HG03280 (cell line): ENCODE measurements around the gene SECISBP2L.
"Not testable (repeated sequence)": the region's sequence is repeated elsewhere in the genome, so short reads cannot be mapped to it uniquely, and the experiment has no call there.

Experiments
- ATAC-seq: cut with Tn5 transposase; IDR thresholded peaks from one replicate; pipeline ENCODE4 v1.9.1; 2021; ENCODE audit warnings: mild to moderate bottlenecking, moderate library complexity; ENCODE audit not compliant: unreplicated experiment

Gene SECISBP2L

DNA sequence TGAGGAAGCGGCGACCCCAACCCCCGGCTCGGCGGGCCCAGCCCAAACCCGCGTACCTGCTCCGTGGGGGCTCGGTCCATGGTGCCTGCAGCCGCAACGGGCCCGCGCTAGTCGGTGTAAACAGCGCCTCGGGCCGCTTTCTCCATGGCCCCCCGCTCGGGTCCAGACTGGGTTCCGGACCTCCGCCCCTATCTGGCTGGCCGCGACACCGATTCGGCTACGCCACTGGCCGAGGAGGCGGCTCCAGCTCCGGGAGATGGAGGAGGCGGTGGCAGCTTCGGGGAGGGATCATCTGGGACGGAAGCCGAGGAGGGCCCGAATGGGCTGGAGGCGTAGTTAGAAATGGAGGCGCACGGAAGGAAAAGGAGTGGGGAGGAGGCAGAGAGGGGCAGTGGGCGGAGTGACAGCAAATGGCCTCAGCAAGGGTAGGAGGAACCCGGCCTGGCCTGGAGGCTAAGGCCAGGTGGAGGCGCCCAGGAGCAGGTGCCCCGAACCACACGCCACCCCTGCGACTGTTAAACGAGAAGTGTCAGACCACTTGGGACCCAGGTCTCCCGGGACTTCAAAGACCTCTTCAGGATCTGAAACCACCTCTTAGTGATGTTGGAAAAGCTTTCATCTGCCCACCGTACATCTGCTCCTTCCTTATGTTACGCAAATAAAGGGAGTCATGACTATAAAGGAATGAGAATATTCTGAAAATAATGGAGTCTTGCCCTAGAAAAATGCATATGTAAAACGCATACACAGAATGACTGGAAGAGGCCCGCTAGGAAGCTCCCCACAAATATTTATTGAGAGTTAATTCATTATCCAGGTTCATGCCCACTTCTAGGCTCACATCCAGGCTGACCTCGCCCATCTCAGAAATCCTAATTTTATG, at the start of gene SECISBP2L:
SECISBP2L (minus strand) TSS at position 227 of the 883 bp plus-strand sequence; CDS start at position 80, 147 bp downstream.
- peak; percentile 96 for ATAC-seq

- ATAC-seq, result no peak
Observed at GRCh38 chr15:49094923-49095322, 48.7 kb upstream of the SECISBP2L start.

GRCh38 chr15:49093252-49094105, 47.2 kb upstream of the SECISBP2L start:
- no peak for ATAC-seq

- no peak for ATAC-seq
Observed at GRCh38 chr15:49088996-49089395, 42.8 kb upstream of the SECISBP2L start.

GRCh38 chr15:49085696-49086459, 39.6 kb upstream of the SECISBP2L start:
- ATAC-seq, result no peak

GRCh38 chr15:49084285-49084570, 38.0 kb upstream of the SECISBP2L start:
- ATAC-seq, result no peak

GRCh38 chr15:49083401-49084284, 37.4 kb upstream of the SECISBP2L start:
- no peak for ATAC-seq

DNA sequence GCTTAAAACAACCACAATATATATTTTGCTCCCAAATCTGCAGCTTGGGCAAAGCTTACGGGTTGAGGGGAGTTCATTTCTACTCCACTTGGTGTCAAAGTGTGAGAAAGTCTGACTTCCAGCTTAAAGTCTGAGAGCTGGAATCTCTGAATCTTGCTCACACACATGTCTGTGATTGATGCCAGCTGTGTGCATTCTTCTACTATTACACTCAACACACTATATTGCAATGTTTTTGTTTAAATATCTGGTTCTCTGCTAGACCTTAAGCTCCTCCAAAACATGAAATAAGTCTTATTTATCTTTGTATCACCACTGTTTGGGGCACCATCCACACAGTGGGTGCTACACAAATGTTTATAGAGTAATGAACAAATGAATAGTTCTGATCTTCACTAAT, 36.7 kb upstream of the SECISBP2L start:
- no peak for ATAC-seq

GRCh38 chr15:49079340-49080039, 33.2 kb upstream of the SECISBP2L start:
- ATAC-seq, result no peak

GRCh38 chr15:49075881-49076280, 29.6 kb upstream of the SECISBP2L start:
- no peak for ATAC-seq

DNA sequence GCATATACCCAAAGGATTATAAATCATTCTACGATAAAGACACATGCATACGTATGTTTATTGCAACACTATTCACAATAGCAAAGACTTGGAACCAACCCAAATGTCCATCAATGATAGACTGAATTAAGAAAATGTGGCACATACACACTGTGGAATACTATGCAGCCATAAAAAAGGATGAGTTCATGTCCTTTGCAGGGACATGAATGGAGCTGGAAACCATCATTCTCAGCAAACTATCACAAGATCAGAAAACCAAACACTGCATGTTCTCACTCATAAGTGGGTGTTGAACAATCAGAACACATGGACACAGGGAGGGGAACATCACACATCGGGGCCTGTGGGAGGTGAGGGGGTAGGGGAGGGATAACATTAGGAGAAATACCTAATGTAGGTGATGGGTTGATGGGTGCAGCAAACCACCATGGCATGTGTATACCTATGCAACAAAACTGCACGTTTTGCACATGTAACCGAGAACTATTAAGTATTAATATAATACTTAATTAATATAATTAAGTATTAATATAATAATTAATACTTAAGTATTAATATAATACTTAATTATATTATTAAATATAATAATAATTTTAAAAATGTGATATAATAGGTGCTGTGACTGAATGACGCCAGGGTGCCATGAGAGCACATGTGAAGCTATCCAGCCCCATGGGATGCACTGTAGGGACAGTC, 28.5 kb upstream of the SECISBP2L start:
- ATAC-seq, result not testable (repeated sequence)

- no peak for ATAC-seq
Observed at GRCh38 chr15:49066372-49066771, 20.1 kb upstream of the SECISBP2L start.

GRCh38 chr15:49064884-49065283, 18.6 kb upstream of the SECISBP2L start:
- ATAC-seq, result no peak

DNA sequence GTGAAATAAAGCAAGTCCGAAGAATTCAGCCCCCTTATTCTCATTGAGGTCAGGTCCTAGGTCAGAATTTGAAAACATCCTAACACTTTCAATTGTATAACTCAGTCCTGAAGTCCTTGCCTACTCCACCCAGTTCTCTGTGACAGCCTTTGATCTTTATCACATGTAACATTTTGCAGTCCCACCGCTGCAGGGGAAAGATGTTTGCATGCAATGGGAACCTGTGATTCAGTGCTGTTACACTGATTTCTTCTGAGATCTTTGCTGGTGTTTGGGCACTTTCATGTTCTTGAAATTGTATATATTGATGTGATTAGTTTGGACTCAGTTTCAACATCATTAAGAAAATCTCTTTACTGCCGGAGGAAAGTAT, 18.0 kb upstream of the SECISBP2L start:
- no peak for ATAC-seq

DNA sequence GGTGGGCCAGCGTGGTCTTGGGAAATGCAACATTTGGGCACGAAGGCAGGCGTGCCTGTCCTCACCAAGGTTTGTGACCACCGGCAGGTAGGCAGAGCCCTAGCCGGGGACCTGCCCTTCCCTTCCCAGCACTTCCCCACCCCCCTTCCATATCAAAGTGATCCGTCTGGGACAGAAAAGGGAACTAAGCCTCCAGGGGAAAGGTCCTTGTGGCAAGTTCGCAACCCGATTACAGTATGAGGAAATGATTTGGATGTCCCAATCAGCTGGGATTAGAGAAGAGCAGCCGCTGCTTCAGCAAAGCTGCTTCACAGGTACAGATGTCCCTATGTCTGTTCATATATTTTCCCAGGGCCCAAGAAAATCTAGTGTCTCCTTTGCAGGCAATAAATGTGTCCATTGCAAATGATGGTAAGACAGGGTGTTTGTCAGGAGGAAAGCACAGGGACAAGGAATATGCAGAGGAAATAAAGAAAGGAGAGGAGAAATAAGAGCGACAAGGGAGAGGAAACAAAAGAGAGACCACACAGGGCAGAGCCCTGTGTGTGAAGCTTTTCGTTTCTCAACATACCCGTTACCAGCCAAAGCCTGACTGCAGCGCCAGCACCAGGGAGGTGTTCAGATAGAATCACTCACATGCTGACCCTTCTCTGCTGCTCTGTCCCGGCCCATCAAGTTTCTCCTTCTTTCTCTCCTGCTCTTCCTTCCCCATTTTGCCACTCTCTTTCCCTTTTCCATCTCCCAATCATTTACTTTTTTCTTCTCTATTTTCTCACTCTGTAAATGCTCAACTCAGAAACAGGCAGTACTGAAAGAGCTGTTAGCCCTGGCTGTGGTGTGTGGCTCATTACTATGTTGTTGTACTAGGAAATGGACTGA, 17.4 kb upstream of the SECISBP2L start:
- no peak for ATAC-seq

GRCh38 chr15:49062900-49063299, 16.7 kb upstream of the SECISBP2L start:
- ATAC-seq, result no peak

DNA sequence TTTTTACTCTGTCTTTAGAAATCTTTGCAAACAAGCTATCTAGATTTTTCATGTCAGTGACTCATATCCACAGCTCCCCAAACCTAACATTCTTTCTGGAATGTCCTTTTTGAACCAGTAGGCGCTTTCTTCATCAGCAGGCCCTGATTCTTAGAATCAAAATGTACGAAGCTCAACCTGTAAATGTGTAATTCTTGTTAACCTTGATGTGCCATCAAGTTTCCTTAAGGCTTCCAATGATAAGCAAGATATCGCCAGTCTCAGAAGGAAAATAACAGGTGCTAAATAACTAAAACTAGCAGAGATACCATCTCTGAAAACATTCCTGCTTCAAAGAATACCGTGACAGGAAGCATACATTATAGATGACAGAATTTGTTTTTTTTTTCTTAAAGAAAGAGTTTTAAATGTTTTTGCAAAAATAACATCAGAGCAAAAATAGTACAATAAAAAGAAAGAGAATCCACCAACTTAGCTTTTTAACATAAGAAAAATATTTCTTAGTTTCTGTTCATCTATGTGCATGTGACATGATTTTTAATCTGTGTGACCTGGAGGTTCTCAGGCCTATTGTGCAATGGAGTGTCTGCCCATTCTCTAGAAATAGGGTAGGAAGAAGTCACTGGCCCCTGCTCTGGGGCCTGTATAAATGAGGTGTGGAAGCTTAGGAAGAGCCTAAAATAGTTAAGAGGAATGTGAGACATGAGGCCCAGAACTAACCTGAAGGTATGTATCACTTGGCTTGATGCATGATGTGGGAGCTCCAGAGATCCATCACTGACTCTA, 14.7 kb upstream of the SECISBP2L start:
- no peak for ATAC-seq
